ENCODE results near the gene TEDC1. TPM values are rescaled to one million over a fixed set of nuclear protein-coding genes. Genes with fewer than 3 reads are reported as not detected.

Gene TEDC1
- total RNA-seq, 1 donor: 5.1 TPM

GRCh38 chr14:105444859-105445258 is 46.2 kb upstream of the TEDC1 start:
- Histone ChIP-seq H3K4me2 (ENCODE audit: insufficient read depth, low read length) (no peak overlapping the region), H4K20me1 (ENCODE audit: insufficient read depth, low read length) (peaks cover 20% of the 10 kb centered on the region), H3K36me3 (ENCODE audit: insufficient read depth, low read length) (peaks cover 8% of the 10 kb centered on the region), H3K4me1 (ENCODE audit: insufficient read depth, low read length) (no peaks in the 10 kb centered on the region), H2AFZ (ENCODE audit: low read length) (no peak overlapping the region), H3K27me3 (ENCODE audit: insufficient read depth, low read length) (no peaks in the 10 kb centered on the region), H3K79me2 (ENCODE audit: insufficient read depth, low read length) (peaks cover 42% of the 10 kb centered on the region), H3K9me3 (ENCODE audit: low read depth, low read length) (no peaks in the 10 kb centered on the region), H3K4me3 (ENCODE audit: insufficient read depth, low read length) (no peak overlapping the region), H3K27ac (ENCODE audit: low read depth, low read length) (no peak overlapping the region)
- no peak for DNase-seq (ENCODE audit: insufficient read length, low spot score, missing footprints)
- TF ChIP-seq CTCF (IDR thresholded peaks at IDR 0.05; ENCODE audit: extremely low read depth, low read depth, low read length): no peak

- Histone ChIP-seq H3K4me1 (ENCODE audit: insufficient read depth, low read length) (no peaks in the 10 kb centered on the region), H3K27me3 (ENCODE audit: insufficient read depth, low read length) (no peaks in the 10 kb centered on the region), H2AFZ (ENCODE audit: low read length) (no peak overlapping the region), H3K4me3 (ENCODE audit: insufficient read depth, low read length) (no peak overlapping the region), H3K36me3 (ENCODE audit: insufficient read depth, low read length) (peaks cover 12% of the 10 kb centered on the region), H3K27ac (ENCODE audit: low read depth, low read length) (no peak overlapping the region), H3K9me3 (ENCODE audit: low read depth, low read length) (no peaks in the 10 kb centered on the region), H4K20me1 (ENCODE audit: insufficient read depth, low read length) (peaks cover 19% of the 10 kb centered on the region), H3K4me2 (ENCODE audit: insufficient read depth, low read length) (no peak overlapping the region), H3K79me2 (ENCODE audit: insufficient read depth, low read length) (peaks cover 37% of the 10 kb centered on the region)
- no peak for TF ChIP-seq CTCF (IDR thresholded peaks at IDR 0.05; ENCODE audit: extremely low read depth, low read depth, low read length)
- DNase-seq (ENCODE audit: insufficient read length, low spot score, missing footprints): no peak
Observed at GRCh38 chr14:105445290-105445689, 45.8 kb upstream of the TEDC1 start.

- Histone ChIP-seq H2AFZ (ENCODE audit: low read length) (no peak overlapping the region), H3K27ac (ENCODE audit: low read depth, low read length) (no peak overlapping the region), H3K36me3 (ENCODE audit: insufficient read depth, low read length) (peaks cover 20% of the 10 kb centered on the region), H3K4me2 (ENCODE audit: insufficient read depth, low read length) (no peak overlapping the region), H3K79me2 (ENCODE audit: insufficient read depth, low read length) (peaks cover 31% of the 10 kb centered on the region), H3K9me3 (ENCODE audit: low read depth, low read length) (no peaks in the 10 kb centered on the region), H4K20me1 (ENCODE audit: insufficient read depth, low read length) (peaks cover 16% of the 10 kb centered on the region), H3K27me3 (ENCODE audit: insufficient read depth, low read length) (no peaks in the 10 kb centered on the region), H3K4me1 (ENCODE audit: insufficient read depth, low read length) (no peaks in the 10 kb centered on the region), H3K4me3 (ENCODE audit: insufficient read depth, low read length) (no peak overlapping the region)
- no peak for DNase-seq (ENCODE audit: insufficient read length, low spot score, missing footprints)
- TF ChIP-seq CTCF (IDR thresholded peaks at IDR 0.05; ENCODE audit: extremely low read depth, low read depth, low read length): no peak
Observed at GRCh38 chr14:105445901-105446845, 44.9 kb upstream of the TEDC1 start.

- Histone ChIP-seq H3K27ac (ENCODE audit: low read depth, low read length) (no peak overlapping the region), H3K9me3 (ENCODE audit: low read depth, low read length) (no peaks in the 10 kb centered on the region), H3K4me3 (ENCODE audit: insufficient read depth, low read length) (no peak overlapping the region), H3K4me2 (ENCODE audit: insufficient read depth, low read length) (no peak overlapping the region), H3K79me2 (ENCODE audit: insufficient read depth, low read length) (peaks cover 29% of the 10 kb centered on the region), H3K36me3 (ENCODE audit: insufficient read depth, low read length) (peaks cover 25% of the 10 kb centered on the region), H3K27me3 (ENCODE audit: insufficient read depth, low read length) (no peaks in the 10 kb centered on the region), H4K20me1 (ENCODE audit: insufficient read depth, low read length) (peaks cover 16% of the 10 kb centered on the region), H2AFZ (ENCODE audit: low read length) (no peak overlapping the region), H3K4me1 (ENCODE audit: insufficient read depth, low read length) (no peaks in the 10 kb centered on the region)
- DNase-seq (ENCODE audit: insufficient read length, low spot score, missing footprints): no peak
- TF ChIP-seq CTCF (IDR thresholded peaks at IDR 0.05; ENCODE audit: extremely low read depth, low read depth, low read length): no peak
Observed at GRCh38 chr14:105446971-105447370, 44.1 kb upstream of the TEDC1 start.

All from osteoblast (primary cell).